HG02938 (cell line): ENCODE results near the gene H2AZ1.

ENCODE experiments used
- ATAC-seq: cut with Tn5 transposase; IDR thresholded peaks from one replicate; pipeline ENCODE4 v1.9.1; 2021; ENCODE audit warnings: mild to moderate bottlenecking, moderate library complexity; ENCODE audit not compliant: unreplicated experiment

Gene H2AZ1

DNA sequence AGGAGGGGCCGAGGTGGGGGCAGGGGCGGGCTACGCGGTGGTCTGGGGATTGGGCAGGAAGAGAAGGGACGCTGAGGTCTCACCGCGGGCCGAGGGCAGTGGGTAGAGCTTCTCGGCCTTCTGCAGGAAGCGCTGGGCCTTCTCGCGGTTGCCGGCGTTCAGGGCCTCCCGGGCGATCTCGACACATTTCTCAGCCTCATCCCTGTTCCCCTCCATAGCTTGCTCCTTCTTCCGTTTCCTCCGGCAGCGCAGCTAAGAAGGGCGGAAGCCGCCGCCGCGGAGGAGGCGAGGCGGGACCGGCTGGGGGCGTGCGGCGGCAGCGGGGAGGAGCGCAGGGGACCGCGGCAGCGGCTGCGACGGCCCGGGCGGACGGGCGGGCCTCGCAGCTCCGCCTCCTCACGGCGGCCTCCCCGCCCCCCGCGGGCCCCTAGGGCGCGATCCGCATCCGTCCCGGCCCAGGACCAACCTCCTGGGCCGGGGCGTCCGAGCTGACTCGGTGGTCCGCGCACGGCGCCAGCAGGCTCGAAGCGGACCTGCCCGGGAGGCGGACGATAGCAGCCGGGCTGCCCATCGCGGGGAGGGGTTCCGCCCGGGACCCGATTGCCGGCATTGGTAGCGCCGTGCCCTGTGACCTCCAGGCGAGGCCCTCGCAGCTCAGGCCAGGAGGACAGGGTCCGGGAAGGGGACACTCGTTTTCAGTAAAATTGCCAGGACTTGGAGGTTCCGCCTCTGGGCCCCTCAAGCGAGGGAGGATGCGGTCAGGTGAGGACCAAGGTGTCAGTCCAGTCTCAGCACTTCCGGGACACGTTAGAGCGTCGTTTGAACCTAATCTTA lies 3.5 kb downstream of the H2AZ1 start, which contains the start of gene DNAJB14:
TSS of gene DNAJB14 (minus strand) at position 263 of the 834 bp plus-strand sequence. CDS start at position 216, 47 bp downstream.
- peak; percentile 27 for ATAC-seq

DNA sequence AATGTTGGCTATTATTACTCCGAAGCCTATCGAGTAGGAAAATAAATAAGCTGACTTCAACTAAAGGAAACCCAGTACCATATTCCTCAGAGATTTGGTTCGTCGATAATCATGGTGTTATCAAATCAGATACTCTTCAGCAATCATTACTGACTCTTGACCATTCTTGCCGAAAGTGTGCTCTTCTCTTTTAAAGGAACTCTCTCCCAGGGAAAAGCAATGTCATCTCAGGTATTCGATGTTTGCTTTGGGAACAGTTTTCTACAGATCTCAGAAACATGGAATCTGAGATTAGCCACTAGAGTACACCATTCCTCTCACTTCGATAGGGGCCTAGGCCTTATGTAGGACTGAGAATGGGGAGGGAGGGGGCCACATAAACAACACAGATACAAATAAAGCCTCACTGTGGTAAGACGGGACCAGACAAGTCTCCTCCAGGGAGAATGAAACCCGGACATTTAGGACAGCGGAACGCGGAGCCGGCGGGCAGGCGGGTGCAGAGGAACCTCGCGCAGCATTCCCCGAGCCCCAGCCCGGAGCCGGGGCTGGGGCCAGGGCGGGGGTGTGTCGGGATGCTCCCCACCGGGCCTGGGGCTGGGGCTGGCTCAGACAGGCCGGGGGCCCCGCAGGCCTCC lies 4.2 kb downstream of the H2AZ1 start:
- peak; percentile 0 for ATAC-seq

DNA sequence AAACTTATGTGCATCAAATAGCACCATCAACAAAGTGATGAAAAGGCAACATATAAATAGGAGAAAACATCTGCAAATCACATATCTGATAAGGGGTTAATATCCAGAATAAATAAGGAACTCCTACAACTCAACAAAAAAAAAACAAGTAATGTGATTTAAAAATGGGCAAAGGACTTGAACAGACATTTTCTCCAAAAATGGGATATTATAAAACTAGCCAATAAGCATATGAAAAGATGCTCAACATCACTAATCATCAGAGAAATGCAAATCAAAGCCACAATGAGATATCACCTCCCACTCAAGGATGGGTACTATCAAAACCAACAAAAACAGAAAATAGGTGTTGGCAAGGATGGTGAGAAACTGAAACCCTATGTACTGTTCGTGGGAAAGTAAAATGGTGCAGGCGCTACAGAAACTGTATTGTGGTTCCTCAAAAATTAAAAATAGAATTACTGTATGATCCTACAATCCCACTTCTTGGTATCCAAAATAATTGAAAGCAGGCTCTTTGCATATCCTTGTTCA lies 6.1 kb downstream of the H2AZ1 start:
- ATAC-seq: no peak

DNA sequence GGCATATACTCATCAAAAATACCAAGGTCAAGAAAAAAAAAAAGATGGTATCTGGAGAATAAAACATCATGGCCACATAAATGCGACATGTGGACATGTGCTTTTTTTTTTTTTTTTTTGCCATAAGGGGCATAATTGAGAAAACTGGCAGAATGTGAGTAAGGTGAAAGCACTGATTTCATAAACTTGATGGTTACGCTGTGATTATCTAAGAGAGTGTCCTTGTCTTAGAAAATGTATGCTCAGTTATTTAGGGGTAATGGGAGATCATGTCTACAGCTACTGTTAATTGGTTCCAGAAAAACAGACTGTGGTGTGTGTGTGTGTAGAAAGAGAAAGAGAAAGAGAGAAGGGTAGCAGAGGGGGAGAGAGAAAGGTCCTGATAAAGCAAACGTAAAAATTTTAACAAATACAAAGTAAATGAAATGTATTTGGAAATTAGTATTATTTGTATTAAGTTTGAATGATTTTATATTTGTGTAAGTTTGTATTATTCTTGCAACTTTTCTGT lies 11.8 kb downstream of the H2AZ1 start:
- ATAC-seq: no peak

DNA sequence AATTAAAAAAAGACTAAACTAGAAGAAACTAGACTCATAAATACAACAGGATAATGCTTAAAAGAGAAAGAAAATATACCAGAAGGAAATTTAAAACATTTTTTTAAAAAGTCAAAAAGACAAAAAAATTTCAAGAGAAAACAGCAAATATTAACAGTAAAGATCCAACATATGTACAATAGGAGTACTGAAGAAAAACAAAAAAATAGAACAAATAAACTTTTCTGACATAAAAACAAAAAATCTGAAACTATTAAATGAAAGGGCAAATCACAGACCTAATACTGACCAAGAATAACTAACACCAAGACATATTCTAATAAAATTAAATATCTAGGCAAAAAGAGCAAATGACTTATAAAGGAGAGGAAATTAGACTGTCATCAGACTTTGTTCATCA lies 15.2 kb downstream of the H2AZ1 start:
- no peak for ATAC-seq

DNA sequence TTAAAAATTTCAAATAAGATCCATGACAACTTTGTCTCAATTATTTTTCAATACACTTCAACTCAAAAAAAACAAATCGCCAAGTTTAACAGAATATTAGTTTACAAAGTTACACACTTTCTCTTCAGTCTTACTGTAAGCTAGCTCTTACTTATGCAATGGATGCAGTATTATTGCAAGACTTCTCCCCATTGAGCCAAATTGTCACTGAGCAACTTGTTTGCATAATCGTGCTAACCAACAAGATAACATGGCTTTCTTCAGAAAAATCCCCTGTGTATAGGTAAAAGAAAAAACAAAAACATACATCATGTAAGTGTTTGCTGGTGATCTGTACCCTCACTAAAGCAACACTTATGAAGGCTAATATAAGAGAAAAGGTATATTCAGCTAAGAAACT lies 22.5 kb downstream of the H2AZ1 start:
- no peak for ATAC-seq

DNA sequence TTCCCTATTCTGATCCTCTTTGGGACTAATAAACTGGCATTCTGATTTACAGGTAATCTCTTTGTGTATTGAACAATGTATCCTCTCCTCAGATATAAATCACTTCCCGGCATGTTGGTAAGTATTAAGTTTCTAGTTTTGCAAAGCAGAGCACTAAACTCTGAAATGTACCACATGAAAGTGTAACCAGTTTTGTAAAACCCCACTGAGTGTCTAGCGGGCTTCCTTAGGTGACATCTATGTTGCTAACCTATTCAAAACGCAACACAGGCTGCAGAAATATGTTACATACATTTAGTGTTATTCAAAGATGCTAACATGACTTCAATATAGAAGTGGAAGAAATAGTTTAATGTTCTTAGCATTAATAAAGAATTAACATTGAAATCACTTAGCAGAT lies 28.9 kb downstream of the H2AZ1 start:
- no peak for ATAC-seq

DNA sequence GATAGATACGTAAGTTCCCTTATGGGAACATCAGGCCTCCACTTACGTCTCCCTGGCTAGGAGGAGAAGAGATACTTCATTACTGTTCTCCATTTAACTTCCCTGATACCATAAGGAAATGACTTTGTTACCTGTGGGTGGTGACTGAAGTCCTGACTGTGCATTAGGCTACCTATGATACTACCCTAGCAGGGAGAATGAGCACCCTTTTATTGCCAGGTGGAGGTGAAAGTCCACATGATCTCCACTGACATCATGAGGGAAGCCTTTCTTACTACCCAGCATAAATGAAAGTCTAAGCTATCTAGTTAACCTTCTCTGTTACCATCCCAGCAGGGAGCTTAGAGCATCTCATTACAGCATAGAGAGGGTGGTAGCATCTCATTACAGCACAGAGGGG lies 31.4 kb downstream of the H2AZ1 start:
- ATAC-seq: no peak

DNA sequence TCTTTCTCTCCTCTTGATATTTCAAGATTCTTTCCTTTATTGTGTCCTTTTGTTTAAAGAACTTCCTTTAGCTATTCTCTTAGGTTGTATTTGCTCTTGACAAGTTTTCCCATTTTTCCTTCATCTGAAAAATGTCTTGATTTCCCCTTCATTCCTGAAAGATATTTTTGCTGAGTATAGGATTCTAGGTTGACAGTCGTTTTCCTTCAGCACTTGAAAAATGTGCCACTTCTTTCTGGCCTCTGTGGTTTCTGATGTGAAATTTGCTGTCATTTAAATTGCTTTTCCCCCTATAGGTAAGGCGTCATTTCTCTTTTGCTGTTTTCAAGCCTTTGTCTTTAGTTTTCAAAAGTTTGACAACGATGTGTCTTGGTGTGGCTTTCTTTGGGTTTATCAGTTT lies 32.5 kb downstream of the H2AZ1 start:
- no peak for ATAC-seq

DNA sequence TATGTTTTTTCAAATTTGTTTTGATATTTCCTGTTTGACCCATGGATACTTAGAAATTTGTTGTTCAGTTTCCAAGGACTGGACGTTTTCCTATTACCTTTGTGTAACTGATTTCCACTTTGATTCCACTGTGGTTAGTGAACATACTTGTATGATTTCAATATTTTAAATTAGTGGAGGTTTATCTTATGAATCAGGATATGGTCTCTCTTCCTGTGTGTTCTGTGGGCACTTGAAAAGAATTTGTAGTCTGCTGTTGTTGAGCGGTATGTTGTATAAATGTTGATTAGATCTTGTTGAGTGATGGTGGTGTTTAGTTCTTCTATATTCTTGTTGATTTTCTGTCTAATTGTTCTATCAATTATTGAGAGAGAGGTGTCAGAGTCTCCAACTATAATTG lies 34.6 kb downstream of the H2AZ1 start:
- ATAC-seq: no peak
